Endothelial cell of hepatic sinusoid (primary cell): ENCODE data around the gene BCL2A1.
"Not testable (repeated sequence)": the region's sequence is repeated elsewhere in the genome, so short reads cannot be mapped to it uniquely, and the experiment has no call there.

Experiments
- in situ Hi-C: cut with HindIII; loops from 2 replicates; pipeline ENCODE4 v1.10.0; 2017; ENCODE audit warnings: low sequenced_read_pairs

The BCL2A1 gene

DNA sequence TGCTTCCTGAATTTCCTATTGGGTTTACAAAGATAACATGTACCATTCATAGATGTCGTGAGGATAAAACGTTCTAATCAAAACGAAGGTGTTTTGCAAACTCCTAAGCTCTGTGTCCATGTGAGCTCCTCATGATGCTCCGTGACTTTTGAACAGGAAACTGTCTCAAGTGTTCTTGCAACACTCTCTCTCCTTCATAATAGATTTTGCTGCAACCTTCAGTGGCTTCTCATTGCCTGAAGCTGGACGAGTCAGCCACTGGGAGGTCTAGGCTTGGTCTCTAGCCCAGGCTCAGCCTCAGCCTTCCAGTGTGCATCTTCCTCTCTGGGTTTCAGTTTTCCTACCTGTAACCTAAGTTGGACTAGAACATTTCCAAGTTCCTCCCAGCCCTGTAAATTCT is 18.7 kb upstream of the BCL2A1 start:
- in situ Hi-C loops: no loop called here

DNA sequence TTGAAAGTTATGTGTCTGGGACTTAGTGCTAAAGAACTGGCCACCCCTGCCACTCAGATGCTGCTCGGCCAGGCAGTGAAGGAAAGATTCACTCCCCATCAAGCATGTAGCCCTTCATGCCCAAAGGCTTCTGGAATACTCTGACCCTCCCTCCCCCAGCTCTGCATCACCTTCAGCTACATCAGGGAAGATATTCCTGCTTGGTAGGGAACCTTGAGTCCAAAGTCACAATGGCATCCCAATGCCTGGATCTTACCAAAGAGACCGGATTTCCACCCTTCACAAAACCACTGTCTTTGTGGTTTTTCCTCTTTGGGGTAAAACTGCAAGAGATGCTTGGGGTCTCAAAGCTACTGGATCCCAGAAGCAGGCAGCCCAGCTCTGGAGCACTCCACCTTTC is 18.2 kb upstream of the BCL2A1 start:
- in situ Hi-C loops: no loop called here

DNA sequence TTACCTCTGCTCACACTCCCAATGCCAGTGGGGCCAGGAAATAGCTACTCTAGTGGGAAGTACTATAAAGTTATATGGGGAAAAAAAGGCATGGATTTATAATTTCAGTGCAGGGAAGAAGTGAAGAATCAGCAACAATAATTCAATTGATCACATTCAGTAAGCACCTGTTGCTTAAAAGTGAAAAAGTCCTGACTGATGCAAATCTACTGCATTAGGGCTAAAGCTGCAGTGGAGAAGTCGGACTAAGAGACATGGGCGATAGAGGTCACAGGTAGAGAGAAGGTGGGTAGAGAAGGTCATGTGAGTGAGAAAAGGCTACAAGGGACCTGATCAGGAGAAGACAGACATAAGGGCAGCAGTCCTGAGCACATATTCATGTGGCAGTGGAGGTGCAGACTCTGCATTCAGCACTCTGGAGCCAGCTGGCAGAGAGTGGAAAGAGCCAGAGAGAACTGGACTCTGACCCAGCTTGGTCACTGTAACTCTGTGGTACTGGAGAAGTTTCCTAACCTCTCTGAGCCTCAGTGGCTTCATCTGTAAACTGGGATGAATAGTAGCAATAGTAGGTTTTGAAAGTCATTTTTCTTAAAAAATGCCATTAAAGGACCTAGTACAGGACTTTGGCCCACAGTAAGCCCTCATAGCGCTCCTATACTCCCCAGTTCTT is 17.6 kb upstream of the BCL2A1 start:
- in situ Hi-C loops: no loop called here

DNA sequence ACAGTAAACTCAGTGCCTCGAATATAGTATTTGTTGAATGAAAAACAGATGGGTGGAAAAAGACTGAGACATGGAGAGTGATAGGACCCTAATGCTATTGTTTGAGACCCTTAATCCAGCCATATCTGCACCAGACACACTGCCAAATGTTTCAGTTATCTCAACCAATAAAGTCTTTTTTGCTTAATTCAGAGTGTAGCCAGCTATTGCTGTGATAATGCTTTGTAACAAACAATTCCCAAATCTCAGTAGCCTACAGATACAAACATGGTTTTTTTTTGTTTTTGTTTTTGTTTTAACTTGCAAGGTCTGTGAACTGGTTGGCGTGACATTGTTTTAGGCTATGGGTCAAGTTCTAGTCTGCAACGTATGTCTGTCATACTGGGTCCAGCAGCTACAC is 17.0 kb upstream of the BCL2A1 start:
- in situ Hi-C loops: no loop called here

DNA sequence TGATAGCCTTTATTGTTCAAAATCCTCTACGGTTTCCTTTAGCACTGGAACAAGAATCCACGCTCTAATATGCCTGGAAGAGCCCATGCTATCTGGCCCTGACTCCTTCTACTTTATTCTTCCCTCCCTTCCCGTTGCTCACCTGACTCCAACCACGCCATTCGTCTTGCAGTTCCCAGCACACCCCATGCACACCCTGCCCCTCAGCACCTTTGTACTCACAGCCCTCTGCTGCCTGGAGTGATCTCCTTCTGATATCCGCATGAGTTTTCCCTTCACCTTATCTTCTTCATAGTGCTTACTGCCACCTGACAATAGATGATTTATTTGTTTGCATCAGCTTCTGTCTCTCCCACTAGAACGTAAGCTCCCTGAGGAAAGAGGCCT is 16.6 kb upstream of the BCL2A1 start:
- in situ Hi-C loops: no loop called here

DNA sequence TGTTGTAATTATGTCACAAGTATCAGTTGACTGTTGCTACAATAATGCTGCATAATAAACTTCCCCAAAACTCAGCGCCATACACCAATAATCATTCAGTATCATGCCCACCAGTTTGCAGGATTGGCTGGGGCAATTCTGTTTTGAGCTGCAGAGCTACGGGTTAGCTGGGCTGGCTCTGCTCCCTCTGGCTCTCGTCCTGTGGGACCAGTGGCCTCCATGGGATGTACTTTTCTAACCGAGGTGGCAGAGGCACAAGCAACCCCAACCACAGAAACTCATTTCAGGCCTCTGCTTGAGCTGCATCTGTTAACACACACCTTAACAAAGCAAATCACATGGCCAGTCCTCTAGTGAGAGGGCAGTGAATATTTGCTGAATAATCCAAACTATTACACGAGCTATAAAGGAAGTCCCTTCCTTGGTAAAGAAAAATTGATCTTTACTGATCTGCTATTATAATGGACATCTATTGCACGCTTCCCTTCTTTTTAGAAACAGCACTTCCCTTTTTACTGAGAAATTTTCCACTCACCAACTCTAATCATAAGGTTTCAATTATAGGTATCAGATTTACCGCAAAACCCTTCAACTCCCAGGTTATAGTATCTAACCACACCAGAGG is 10.9 kb upstream of the BCL2A1 start:
- in situ Hi-C loops: no loop called here

DNA sequence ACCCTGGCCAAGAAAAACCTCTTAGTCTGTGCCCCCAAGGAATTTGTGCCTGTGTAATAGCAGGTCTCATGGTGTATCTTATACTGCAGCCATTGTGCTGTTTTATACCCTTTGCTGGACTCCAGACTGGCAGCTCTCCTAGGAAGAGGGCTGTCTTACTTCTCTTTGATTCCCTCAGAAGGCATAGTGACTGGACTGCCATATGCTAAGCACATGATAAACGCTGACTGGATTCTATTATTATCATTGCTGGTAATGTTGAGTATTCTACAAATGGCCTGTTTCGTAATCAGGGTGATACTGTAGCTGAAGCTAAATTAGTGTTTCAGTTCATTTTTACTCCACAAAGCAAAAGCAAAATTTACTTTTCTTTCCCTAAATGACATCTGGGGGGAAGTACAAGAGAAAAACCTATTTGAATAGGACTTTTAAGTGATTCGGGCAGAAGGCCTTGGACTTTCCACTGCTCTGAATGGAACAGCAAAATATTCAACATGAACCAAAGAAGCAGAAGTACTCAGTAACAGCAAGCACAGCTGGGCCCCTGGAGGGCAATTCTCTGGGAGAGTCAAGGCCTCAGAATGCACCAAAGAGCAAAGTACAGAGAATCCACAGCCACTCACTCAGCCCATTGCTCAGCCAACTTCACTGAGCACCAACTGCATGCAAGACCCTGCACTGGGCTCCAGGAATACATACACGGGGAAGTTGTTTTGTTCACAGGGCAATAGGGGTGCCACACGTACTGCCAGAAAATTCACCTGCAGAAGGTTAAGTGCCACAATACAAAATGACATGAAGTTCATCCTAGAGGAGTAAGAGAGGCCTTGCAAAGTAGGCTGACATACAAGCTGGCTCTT is 7.9 kb upstream of the BCL2A1 start:
- in situ Hi-C loops: no loop called here

DNA sequence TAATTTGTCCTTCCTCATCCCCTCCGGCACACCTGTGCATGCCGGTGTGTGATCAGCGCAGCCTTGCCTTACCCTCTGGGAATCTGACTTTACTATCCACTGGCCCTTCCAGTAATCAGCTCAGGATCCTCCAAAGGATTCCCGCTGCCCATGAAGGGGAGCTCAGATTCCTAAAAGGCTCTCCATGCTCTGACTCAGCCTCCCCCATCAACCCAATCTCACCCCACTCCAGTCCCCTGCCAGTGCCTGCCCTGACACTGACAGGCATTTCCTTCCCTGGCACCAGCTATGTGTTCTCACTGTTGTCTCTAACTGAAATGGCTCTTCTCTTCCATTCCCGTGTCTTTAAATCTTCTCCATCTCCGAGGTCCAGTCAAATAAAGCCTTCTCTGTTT is 7.3 kb upstream of the BCL2A1 start:
- in situ Hi-C loops: no loop called here

DNA sequence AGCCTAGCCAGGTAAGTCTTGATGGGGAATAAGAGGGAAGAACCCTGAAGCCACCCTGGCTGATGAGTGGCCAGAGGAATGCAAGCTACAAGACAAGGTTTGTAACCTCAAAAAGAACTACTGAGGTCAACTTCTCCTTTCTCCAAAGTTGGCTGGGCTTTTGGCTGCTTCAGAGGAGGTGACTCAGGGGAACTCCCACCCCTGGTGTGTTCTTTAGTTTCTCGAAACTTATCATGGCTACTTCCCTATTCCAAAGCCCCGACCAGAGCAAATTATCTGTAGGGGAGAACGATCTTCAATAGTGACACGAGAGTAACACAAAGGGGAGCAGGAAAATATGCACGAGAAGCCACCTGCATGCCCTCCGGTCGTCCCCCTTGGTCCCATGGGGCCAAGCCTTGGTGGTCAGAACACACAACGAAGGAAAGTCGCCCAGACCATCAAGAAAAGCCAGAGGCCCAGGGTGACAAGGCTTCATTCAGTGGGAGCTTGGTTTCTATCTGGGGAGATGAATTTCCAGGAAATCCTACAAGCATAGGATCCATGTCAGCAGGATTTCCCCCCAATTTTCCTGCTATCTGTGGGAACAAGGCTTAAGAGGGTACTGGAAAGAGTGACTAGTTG is 6.5 kb upstream of the BCL2A1 start:
- in situ Hi-C loops: no loop called here

DNA sequence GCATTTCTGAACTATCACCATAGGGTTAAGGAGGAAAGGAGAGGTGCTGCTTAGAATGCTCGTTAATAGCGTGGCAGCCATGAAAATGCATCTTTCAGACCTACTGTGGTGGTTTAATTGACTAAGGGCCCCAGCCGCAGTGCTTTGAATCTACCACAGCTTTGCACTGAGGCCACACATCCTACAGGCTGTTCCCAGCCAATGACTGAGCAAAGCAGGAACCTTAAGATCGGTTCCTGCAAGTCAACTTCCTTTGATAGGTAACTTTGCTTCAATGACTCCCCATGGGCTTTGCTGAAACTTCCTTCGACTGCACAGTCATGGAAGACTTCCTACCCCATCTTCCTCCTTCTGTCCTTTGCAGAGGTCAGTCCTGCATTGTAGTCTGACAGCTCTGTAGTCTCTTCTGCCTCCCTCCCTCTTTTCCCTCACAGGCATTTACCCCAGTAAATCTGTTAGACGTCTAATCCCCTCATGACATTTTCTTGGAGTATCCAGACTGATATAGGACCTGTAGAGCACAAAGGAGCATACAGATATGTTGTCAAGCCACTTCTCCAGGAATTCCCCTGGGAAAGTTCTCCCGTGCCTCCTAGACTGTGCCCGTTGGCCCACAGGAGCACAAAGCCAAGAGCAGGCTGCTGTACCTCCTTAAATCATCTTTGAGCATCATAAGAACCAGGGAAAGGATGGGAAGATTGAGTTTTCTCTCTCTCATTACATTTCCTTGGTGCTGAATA is 2.6 kb upstream of the BCL2A1 start:
- in situ Hi-C loops: no loop called here

DNA sequence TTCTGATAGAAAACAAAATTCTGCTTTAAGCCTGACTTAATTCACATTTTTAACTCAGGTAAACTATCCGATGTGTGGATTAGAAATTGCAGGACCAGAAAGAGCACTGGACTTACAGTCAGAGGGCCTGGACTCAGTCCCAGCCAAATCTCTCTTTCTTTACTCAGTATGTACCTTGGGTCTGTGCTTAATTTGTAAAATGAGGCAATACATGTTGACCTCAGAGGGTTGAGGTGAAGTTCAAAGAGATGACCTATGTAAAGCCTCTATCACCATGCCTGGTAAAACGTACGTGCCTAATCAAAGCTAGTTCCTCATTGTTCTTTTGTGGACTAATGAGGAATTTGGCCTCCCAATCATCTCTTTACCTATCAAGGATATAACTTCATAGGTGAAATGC is 1.9 kb upstream of the BCL2A1 start:
- in situ Hi-C loops: no loop called here

DNA sequence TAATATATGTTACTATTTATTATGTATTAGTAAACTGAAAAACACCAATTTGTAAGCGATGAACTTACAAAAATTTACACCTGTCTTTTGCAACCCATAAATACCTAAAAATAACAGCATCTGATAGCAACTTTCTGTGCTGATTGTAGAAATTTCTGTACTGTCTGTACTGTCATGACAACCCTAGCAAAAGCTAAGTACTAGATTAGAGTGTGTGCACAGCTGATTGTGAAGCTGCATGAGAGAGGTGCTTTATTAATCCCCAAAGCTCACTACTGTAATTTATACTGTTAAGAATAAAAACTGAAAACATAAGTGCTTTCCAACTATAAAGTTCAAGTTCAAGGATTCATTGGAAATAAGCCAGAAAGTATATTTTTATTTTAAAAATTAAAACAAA is 815 bp downstream of the BCL2A1 start:
- in situ Hi-C loops: no loop called here

DNA sequence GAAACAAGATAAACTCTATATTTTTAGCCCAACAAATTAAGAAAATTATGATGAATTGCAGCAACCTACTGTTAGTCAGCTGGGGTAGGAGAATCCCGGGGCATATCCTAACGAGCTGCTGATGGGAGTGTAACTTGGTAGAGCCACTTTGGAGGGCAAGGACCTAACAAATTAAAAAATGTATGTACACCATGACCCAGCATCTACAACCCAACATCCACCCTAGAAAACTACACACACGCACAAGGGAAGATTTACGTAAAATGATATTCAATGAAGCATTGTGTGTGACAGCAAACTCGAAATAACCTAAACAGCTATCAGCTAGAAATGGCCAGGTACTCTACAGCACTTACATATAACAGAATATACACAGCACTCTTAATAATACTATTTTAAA is 1.9 kb downstream of the BCL2A1 start:
- in situ Hi-C loops: no loop called here

DNA sequence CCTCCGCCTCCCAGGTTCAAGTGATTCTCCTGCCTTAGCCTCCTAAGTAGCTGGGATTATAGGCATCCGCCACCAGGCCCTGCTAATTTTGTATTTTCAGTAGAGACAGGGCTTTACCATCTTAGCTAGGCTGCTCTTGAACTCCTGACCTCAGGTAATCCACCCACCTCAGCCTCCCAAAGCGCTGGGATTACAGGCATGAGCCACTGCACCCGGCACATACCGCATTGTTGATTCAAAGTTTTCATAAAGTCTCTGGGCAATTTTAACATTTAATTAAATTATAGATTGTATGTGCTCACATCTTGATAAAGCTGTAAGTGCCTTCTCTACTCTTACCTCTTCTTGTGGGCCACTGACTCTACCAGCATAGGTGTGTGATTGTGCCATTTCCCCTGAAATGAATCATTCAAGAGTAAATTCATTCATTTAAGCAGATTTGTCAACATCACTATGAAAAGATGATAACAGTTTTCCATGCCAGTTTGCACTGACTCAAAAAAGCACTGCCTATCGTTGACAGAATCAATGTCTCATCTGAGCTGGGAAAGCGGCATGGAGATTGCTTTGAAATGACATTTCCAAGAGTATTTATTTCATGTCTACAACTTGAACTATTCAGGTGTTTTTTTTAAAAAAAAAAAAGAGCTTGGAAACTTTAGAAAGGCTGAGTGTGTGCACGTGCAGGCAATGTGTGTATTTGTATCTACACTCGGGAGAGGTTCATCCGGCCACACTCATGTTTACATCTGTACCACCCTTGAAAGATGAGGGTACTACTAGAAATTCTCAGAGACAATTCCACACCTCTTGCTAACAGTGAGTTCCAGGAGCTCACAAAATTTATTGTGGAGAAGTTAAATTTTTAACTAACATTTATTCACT is 3.5 kb downstream of the BCL2A1 start:
- in situ Hi-C loops: no loop called here

DNA sequence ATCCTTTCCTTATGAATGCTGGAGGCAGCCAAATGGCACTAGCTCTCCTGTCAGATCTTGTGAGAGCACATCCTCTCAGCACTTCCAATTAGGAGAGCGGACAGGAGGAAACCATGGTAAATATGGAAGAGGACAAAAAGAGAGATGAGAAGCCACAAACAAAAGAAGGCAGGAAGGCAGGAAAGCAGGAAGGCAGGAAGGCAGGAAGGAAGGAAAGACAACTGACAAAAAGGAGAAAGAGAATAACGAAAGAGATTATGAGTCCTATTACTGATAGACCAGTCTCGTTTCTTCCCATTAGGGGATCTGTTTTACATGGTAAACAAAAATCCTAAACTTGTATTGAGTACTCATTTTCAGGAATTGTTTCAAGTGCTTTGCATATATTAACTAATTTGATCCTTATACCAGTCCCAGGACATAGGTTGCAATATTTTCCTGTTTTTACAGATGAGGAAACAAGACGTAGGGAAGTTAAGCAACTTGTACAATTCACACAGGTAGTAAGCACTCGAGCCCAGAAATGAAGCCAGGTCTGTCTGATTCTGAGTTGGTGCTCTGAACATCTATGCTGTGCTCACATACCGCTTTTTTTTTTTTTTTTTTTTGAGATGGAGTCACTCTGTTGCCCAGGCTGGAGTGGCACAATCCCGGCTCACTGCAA is 4.2 kb downstream of the BCL2A1 start:
- in situ Hi-C loops: no loop called here

DNA sequence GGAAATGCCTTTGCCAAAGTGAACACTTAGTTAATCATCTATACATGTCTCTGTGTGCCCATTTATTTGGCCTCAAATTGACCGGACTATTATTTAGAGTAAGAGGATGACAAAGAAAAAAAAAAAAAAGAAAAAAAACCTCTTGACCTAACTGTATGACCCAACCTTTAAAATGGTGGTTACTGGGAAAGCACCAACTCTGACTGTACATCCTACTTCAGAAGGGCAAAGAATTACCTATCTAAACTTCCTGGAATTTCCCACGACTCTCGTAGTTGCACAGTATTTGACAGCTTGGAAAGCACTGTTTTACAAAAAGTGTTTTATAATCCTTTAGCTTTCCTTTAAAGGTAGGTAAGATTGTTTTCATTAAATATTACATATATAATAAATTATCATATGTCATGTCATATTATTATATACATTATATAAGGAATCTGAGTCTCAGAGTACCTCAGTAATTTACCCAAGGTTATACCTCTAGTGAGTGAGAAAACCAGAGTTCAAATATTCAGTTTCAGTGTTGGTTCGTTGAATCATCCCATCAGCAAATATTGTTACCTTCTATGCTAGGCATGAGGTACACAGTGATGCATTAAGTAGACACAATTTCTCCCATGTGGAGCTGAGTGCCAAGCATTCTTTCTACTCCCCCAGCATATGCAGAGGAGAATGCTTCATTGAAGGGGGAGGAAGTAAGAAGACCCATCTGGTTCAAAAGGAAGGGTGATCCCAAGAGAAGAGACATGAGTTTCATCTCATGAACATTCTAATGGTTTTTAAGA is 5.0 kb downstream of the BCL2A1 start:
- in situ Hi-C loops: no loop called here

DNA sequence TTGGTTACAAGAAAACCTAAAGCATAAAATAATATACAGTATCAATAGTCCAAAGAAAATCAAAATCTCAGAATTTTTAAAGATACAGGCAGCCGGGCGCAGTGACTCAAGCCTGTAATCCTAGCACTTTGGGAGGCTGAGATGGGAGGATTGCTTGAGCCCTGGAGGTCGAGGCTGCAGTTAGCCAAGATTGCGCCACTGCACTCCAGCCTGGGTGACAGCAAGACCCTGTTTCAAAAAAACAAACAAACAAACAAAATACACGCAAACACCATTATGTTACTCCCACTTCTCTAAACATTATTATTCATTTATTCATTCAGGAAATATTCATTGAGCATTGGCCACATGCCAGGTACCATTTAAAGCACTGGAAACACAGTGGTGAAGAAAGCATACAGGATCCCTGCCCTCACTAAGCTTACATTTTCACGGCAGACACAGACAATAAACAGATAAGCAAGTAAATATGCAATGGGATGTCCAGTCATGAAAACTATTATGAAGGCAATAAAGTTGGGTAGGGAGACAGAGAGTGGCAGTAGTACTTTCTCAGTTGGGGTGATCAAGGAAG is 6.7 kb downstream of the BCL2A1 start:
- in situ Hi-C loops: no loop called here

DNA sequence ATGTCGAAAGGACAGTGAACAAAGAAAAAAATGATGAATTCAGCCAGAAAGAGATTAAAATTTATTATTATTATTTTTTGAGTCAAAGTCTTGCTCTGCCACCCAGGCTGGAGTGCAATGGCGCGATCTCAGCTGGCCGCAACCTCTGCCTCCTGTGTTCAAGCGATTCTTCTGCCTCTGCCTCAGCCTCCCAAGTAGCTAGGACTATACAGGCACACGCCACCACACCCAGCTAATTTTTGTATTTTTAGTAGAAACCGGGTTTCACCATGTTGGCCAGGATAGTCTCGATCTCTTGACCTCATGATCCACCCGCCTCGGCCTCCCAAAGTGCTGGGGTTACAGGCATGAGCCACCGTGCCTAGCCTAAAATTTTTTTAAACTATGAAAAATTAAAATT is 8.1 kb downstream of the BCL2A1 start:
- in situ Hi-C loops: not testable (repeated sequence)
